GM19239 (cell line): ENCODE results near the gene BUB1B.
A peak's percentile ranks its signal among the peaks of the same experiment; 100 is the strongest.

Experiments
- DNase-seq: peaks from one replicate; pipeline ENCODE4 v3.0.0; 2011; ENCODE audit warnings: low spot score; ENCODE audit not compliant: insufficient read length
- FAIRE-seq: peaks from 2 replicates; lab custom pipeline; 2011; peaks lifted over from hg19 to GRCh38; lab: Jason Lieb, UNC

BUB1B gene

DNA sequence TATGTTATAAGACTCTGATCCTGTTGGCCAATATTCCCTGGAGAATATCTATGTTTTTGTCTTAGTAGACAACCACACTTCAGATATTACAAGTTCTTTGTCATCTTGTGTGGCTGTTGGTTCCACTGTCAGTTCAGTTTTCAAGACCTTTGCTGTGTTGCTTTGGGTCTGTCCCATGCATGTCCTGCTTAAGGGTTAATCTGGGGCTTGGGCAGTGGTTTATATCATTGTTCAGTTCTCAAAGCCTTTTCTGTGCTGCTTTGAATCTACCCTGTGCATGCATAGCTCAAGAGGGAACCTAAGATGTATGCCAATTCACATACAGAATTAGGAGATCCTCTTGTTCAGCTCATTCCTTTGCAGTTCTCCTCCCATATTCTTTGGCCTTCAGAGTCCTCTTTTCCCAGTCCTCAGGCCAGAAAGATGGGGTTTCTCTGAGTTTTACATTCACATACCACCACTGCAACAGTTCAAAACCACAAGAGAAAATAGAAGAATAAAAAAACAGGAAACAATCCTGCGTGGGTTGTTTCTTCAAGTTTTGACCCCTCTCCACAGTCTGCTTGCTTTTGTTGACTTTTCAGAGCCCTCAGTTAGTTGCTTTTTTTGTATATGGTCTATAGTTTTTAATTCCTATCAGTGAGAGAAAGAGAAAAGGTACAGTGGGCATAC, 21.6 kb downstream of the BUB1B start:
- DNase-seq (no peak), FAIRE-seq (peak; percentile 70)

DNA sequence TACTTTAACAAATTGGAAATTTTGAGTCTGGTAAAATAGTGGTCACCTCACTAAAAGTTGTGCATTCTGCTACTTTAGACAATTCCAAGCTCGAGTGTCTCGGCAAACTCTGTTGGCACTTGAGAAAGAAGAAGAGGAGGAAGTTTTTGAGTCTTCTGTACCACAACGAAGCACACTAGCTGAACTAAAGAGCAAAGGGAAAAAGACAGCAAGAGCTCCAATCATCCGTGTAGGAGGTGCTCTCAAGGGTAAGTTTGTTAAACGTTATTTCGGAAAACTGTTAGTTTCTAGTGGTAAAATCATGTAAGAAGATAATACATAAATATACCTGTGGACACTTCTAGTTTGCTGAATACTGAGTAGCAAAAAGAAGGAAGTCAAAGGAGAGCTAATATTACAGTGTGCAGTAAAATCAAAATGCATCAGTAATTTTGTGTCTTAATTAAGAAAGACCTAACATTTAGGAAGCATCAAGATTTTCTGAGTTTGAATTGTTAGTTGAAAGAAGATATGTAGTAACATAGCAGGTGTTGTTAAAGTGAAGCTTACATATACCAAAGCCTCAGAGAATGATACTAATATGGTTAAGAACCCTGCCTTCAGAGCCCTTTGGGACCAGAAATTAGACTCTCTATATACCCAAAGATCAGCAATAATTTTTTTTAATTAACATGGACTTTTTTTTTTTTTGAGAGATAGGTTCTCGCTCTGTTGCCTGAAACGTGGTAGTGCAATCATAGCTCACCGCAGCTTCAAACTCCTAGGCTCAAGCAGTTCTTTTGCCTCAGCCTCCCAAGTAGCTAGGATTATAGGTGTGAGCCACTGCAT, 23.0 kb downstream of the BUB1B start:
- DNase-seq: no peak
- peak; percentile 87 for FAIRE-seq

DNA sequence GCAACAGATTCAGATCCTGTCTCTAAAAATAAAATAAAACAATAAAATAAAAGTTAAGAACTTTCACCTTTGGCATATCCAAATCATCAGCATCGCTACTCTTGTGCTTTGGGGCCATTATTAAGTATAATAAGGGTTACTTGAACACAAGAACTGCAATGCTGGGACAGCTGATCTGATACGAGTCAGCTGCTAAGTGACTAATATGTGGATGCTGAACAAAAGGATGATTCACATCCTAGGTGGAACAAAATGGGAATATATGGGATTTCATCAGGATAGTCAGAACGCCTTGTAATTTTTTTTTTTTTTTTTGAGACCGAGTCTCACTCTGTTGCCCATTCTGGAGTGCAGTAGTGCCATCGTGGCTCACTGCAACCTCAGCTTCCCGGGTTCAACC, 29.7 kb downstream of the BUB1B start:
- FAIRE-seq (no peak), DNase-seq (no peak)

DNA sequence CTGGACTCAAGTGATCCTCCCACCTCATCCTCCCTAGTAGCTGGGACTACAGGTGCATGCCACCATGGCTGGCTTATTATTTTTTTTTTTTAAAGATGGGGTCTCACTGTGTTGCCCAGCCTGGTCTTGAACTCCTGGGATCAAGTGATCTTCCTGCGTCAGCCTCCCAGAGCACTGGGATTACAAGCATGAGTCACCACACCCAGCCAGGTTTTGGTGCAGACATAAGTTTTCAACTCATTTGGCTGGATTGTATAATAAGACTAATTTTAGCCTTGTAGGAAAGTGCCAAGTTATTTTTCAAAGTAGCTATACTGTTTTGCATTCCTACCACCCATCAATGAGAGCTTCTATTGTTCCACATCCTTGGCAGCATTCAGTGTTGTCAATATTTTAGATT, 32.1 kb downstream of the BUB1B start:
- FAIRE-seq (no peak), DNase-seq (no peak)

DNA sequence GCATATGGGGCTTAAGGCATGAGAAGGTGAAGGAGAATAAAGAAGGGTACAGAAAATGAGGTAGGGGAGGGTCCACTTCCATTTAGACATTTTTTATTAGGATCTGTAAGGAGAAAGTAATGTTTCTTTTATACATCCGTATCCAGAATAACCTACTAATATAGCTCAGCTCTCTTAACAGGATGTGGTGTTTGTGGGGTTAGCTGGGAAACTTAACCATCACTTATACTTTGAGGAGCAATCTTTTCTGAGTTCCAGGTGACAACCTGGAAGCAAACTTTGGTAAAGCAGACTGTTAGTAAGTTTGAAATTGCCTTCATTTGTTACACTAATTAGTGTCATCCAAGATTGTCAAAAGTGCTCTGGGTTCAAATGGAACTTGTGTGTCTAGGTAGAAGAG, 36.6 kb downstream of the BUB1B start:
- DNase-seq (no peak), FAIRE-seq (no peak)

DNA sequence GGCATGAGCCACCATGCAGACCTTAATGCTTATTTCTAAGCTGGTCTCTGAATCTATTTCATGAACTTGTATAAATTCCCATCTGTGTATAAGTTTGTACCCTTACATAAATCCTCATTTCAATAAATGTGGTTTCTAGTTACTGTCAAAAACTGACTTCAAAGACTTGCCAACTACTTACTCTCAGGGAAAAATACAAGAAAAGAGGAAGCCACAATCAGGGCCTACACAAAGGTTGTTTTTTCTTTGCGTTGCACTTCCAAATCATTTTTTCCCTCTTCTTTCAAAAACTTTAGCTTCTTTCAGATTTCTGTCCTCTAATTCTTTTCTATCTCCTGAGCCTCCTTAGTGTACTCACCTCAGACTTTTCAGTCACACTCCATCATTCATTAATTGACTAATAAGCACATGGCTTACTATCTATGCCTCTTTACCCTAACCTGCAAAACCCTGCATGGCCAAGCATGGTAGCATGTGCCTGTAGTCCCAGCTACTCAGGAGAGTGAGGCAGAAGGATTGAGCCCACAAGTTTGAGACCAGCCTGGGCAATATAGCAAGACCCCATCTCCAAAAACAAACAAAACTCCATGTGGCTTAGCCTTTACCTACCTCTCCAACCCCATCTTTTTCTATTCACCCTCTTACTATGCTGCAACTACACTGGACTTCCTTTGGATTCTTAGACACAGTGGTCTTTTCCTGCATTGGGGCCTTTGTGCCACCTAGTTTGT, 37.7 kb downstream of the BUB1B start:
- DNase-seq (no peak), FAIRE-seq (peak; percentile 35)

DNA sequence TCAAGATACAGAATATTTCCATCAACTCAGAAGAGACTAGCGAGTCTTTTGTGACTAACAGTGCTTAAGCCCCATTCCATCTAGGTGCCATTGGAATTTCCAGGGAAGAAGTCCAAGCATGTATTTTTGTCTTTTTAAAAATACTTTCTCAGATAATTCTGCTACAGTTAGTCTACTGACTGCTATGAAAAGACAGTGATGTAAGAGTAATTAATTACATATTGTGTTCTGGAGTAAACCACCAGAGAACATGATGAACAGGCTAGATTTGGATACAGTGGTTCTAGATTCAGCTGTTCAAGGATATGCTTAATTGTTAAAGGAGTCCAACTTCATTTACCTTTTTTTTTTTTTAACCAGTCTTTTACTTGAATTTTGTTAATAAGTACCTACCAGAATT, 43.2 kb downstream of the BUB1B start:
- DNase-seq (no peak), FAIRE-seq (no peak)

DNA sequence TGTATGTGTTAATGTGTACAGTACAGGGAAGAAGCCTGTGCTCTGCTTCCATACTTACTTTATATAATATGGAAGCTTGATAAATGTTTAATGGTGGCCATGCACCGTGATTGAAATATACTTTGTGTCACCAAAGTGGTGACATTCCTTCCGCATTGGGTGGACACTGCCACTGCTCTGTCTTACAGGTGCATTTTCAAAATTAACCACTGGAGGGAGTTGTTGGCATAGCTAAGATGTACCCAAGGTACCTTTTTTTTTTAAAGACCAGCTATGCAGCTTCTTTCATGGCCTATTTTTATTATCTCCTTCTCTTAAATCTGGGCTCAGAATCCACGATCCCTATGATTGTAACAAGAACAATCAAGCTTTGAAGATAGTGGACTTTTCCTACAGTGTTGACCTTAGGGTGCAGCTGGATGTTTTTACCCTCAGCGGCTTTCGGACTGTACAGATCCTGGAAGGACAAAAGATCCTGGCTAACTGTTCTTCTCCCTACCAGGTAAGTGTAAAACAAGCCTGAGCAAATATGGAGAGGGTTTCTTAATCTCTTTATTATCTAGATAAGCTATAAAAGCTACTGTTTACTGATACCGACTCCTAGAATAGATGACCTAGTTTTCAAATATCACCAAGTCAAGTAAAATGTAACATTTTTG, 56.4 kb downstream of the BUB1B start:
- DNase-seq: no peak
- peak; percentile 91 for FAIRE-seq

DNA sequence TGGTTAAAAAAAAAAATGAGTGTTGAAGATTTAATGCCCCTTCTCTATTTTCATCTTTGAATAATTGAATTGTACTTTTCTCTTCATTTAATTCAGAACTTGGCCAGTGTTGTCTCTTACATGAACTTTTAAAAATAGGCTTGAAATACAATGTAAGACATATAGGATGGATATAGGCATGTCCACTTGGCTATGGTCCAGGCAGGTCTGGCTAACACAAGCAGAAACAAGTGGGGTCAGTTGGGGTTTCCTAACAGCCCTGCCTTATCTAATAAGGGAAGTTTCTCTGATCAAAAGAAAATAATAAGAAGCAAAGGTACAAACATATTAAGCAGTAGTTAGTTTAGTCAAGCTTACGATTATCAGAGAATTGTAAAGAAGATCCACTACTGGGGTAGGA, 58.9 kb downstream of the BUB1B start:
- DNase-seq (no peak), FAIRE-seq (no peak)

DNA sequence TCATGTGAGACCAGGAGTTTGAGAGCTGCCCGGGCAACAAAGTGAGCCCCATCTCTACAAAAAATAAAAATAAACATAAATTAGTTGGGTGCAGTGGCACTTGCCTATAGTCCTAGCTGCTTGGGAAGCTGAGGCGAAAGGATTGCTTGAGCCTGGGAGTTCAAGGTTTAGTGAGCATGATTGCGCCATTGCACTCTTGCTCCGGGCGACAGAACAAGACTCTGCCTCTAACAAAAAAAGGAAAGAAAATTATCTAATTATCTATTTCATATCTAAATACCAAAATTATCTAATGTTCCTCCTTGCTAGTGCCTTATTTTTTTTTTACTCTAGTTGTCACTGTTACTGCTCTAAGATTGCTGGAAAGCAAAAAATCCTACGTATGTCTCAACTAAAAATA, 61.3 kb downstream of the BUB1B start:
- FAIRE-seq: no peak
- no peak for DNase-seq

DNA sequence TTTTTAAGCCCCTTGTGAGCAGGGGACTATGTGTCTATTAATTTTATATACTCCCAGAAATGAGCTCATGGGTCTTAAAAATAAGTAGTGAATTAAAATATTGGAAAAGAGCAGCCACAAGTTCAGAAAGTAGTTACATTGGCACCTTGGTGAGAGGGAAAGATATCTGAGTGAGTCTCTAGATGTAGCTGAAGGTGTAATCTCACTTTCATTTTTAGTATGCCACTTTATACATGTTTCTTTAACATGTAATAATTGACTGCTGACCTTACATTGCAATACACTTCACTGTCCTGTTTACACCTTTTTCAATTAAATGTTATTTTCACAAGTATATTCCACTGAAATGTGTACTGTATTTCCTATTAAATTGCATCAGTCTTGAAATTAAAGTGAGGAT, 65.9 kb downstream of the BUB1B start:
- DNase-seq: no peak
- FAIRE-seq: peak; percentile 68

DNA sequence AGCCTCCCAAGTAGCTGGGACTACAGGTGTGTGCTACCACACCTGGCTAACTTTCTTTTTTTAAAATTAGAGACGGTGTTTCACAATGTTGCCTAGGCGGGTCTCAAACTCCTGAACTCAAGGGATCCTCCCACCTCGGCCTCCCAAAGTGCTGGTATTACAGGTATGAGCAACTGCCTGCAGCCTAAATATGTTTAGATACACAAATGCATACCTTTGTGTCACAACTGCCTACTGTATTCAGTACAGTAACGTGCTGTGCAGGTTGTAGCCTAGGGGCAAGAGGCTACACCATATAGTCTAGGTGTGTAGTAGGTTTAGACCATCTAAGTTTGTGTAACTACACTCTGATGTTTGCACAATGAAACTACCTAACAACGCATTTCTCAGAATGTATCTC, 68.4 kb downstream of the BUB1B start:
- no peak for FAIRE-seq
- no peak for DNase-seq

DNA sequence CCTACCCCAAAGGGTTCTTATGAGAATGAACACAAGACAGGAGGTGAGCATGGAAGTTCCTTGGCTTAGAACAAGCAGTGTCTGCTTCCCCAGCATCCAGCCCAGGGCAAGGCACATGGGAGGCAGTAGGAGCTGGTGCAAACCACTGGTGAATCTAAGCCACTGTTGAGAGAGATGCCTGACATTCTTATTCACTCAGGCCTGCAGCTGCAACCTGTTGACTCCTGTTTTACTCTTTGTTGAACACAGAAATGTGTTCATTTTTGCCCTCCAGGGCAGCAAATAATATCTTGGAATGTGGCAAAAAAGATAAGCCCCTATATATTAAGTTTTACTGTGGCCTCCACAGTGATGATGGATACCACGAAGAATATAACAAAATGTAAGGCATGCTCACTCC, 69.1 kb downstream of the BUB1B start:
- no peak for FAIRE-seq
- DNase-seq: no peak

DNA sequence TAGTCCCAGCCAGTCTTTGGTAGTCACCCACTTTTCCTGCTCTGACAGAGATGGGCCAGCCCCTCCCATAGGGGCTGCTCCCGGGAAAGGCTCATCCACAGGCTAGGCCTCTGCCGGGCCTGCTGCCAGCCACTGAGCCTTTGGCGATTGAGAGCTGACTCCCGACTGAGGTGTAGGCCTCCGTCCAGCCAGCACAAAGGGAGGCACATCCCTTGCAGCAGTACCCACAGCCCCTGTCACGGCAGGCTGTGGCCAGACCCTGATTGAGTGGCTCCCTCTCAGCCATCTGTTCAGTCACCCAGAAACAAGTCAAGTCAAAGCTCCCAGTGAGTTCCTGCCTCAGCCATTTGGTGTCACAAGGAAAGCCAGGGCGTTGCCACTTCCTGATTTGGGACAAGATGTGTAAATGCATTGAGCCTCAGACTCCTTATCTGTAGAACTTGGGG, 71.8 kb downstream of the BUB1B start:
- DNase-seq (no peak), FAIRE-seq (no peak)

DNA sequence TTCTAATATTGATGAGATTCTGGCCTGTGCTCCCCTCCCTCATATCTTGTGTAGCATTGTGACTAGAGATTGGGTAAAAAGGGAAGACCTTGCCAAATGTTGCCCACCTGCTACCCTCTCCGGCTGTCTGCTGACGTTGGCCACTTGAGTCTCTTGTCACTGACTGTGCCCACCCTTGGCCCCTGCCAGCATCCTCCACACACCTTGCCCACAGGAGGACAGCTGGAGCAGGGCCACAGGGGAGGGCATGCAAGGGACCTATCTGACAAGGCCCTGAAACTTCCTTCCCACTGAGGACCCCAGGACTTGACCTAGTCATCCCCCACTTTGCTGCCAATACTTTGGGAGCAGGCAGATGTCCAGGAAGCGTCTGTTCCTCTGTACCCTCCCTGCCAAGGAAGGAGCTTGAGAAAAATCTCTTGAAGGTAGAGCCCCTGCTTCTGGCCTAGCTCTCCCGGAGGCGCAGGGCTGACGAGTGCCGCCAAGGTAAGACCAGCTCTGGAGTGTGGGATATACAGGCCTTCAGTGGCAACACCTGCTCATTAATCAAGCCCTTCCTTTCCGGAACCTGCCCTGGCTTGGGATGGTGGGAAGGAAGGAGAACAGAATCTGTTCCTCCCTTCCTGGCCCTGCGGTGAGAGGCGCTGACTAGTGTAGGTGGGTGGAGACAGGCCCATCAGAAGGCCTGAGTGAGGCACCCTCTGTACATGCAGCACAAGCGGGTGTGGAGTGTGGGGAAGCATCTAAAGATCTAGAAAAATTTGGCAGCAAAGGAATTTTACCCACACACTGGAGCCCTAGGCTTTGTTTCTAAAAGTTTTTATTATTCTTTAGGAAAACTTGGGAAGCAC, 73.1 kb downstream of the BUB1B start:
- FAIRE-seq: no peak

DNA sequence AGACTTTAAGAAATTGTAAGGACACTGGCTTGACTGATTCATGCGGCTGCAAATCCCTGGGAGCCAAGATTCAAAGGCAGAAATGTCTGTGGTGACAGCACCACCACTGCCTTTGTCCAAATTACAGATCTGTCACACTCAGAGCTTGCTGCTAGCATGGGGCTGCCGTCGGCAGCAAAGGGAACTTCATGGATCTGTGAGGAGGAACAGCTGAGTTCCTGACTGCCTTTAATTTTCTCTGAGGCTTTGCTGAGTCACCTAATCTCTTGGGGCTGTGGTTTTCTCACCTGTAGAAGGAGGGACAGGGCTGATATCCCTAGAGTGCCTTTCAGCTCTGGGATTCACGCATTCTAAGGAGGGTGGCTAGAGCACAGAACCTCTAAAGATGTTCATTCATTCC, 73.9 kb downstream of the BUB1B start:
- FAIRE-seq: peak; percentile 42
- DNase-seq: no peak

More for the DNA sequence above, 73.1 kb downstream of the BUB1B start:
- DNase-seq: no peak

DNA sequence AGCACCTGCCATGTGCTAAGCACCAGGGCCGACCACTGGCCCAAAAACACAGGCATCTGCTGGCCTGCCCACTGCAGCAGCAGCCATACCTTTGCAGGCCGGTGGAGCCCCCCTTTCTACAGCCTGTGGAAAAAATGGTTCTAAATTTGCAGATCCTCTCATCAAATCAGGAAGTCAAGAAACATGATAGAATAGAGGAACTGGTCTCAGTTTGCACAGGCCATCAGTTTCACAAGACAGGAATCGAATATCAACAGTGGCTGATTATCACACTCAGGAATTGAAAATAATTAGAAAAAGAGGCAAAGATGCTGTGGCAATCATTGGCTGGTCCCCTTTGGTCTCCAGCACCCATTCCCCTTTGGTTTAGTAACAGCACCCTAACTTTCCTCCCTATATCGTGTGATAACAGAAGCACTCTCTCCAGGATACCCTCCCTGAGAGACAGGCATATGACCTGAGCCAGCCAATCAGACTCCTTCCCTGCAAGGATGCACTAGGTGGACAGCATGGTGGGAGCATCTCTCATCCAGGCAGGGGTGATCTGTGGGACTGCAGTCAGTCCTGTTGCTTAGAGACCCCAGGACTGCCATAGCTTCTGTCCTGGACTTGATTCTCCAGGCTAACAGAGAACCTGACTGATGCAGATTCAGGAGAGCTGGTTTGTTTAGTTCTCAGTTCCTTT, 74.5 kb downstream of the BUB1B start:
- DNase-seq: no peak
- FAIRE-seq: no peak

DNA sequence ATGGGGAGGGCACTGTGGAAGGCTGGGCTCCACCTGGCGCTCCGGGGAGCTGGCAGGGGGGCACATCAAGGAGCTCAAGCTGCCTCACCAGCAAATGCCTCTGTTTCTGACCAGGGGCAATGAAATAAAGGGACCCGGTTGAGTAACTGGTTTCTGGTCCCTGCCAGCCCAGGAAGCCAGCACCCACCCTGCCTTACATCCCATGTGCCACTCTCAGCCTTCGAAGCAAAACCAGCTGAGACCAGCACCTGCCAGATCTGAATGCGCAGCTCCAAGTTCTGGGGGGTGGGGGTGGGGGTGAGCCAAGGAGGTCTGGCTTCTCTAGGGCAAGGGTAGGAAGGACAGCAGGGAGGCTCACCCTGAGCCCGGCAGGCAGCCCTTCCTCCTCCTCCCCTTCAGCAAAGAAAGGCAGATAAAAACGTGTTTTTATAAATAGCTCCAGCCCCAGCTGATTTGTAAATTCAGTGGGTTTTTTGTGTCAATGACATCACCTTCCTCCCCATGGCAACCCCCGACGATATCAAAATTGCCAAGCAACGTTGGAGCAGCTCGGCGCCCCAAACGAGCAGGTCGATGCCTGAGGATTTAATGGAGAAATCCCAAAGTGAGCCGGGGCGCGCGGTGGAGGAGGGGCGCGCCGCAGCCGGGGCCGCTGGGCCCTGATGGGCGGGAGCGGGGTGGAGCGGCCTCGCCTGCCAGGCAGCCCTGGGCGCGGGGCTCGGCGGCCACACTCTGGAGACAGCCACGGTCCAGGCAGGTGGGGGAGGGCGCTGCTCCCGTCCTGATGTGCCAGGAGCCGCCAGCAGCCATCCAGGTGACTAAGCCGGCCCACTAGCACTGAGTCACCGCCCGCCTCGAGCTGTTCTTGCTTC, 77.9 kb downstream of the BUB1B start, which contains the start of gene PAK6:
Gene PAK6 (plus strand): TSS at position 532 of the 872 bp plus-strand sequence. CDS start 25,723 bp downstream, outside the sequence.
- no peak for DNase-seq
- FAIRE-seq: no peak
